Measurements from ENCODE around the gene TMED8. TPM values are rescaled to one million over a fixed set of nuclear protein-coding genes. Genes with fewer than 3 reads are reported as not detected.

The TMED8 gene
- total RNA-seq, 4 donors from 2014 or later = 5.3 to 11.2 (median 7.9) TPM

GRCh38 chr14:77299771-77300170 is 77.1 kb downstream of the TMED8 start:
- Histone ChIP-seq H3K27me3 (no peaks in the 10 kb centered on the region), H3K4me3 (no peak overlapping the region), H3K9me3 (no peaks in the 10 kb centered on the region), H3K36me3 (peaks cover 33% of the 10 kb centered on the region), H3K4me1 (peaks cover 27% of the 10 kb centered on the region), H3K27ac (no peak overlapping the region)
- TF ChIP-seq EP300 (IDR thresholded peaks at IDR 0.05) (no peak), POLR2AphosphoS5 (IDR thresholded peaks at IDR 0.05) (no peak), CTCF (IDR thresholded peaks at IDR 0.05) (no peak), POLR2A (IDR thresholded peaks at IDR 0.05) (no peak)
- DNase-seq (ENCODE audit: low spot score in 2 of 2) = no peak
- WGBS = 86% methylated on average over 4 of the region's 4 CpGs

GRCh38 chr14:77296906-77297305 is 80.0 kb downstream of the TMED8 start:
- no peak for TF ChIP-seq POLR2AphosphoS5 (IDR thresholded peaks at IDR 0.05)
- TF ChIP-seq POLR2A (IDR thresholded peaks at IDR 0.05) = no peak
- TF ChIP-seq EP300 (IDR thresholded peaks at IDR 0.05) = no peak
- TF ChIP-seq CTCF (IDR thresholded peaks at IDR 0.05) = no peak
- DNase-seq (ENCODE audit: low spot score in 2 of 2) = no peak
- WGBS = 92% methylated on average over 8 of the region's 8 CpGs
- H3K4me3 ChIP-seq = no peak overlapping the region
- H3K27ac ChIP-seq = no peak overlapping the region
- H3K36me3 ChIP-seq = peaks cover 42% of the 10 kb centered on the region
- no peaks in the 10 kb centered on the region for H3K9me3 ChIP-seq
- H3K27me3 ChIP-seq = no peaks in the 10 kb centered on the region
- H3K4me1 ChIP-seq = peaks cover 7% of the 10 kb centered on the region

DNA sequence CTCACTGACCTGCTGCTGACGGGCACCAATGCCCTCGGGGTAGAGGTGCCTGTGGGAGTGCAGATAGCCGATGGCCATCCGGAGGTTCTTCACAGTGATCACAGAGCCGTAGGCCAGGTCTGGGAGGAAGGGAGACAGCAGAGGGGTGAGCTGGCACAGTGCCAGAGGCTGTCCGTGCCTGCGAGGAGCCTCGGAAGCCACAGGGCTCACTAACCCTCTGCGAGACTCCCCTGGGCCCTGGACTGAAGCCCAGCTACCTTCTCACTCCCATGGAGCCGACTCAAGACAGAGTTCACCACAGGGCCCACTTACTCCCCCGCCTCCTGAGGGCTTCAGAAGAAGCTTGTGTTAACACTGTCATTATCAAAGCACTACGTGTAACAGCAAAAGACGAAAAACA is 80.7 kb downstream of the TMED8 start:
- Histone ChIP-seq H3K27me3 (no peaks in the 10 kb centered on the region), H3K36me3 (peaks cover 42% of the 10 kb centered on the region), H3K4me1 (peaks cover under 1% of the 10 kb centered on the region), H3K27ac (no peak overlapping the region), H3K9me3 (no peaks in the 10 kb centered on the region), H3K4me3 (no peak overlapping the region)
- TF ChIP-seq POLR2AphosphoS5 (IDR thresholded peaks at IDR 0.05) (no peak), POLR2A (IDR thresholded peaks at IDR 0.05) (no peak), CTCF (IDR thresholded peaks at IDR 0.05) (no peak), EP300 (IDR thresholded peaks at IDR 0.05) (no peak)
- DNase-seq (ENCODE audit: low spot score in 2 of 2) = no peak
- 76% methylated on average over 10 of the region's 13 CpGs for WGBS

- H3K27ac ChIP-seq = no peak overlapping the region
- TF ChIP-seq EP300 (IDR thresholded peaks at IDR 0.05) = no peak
- TF ChIP-seq POLR2A (IDR thresholded peaks at IDR 0.05) = no peak
- TF ChIP-seq CTCF (IDR thresholded peaks at IDR 0.05) = no peak
- no peak for TF ChIP-seq POLR2AphosphoS5 (IDR thresholded peaks at IDR 0.05)
- H3K4me1 ChIP-seq = no peaks in the 10 kb centered on the region
- no peak overlapping the region for H3K4me3 ChIP-seq
- DNase-seq (ENCODE audit: low spot score in 2 of 2) = no peak
- peaks cover 46% of the 10 kb centered on the region for H3K36me3 ChIP-seq
- 88% methylated on average over 4 of the region's 4 CpGs for WGBS
- H3K9me3 ChIP-seq = no peaks in the 10 kb centered on the region
- H3K27me3 ChIP-seq = no peaks in the 10 kb centered on the region
Measured at GRCh38 chr14:77290705-77291104, 86.2 kb downstream of the TMED8 start.

DNA sequence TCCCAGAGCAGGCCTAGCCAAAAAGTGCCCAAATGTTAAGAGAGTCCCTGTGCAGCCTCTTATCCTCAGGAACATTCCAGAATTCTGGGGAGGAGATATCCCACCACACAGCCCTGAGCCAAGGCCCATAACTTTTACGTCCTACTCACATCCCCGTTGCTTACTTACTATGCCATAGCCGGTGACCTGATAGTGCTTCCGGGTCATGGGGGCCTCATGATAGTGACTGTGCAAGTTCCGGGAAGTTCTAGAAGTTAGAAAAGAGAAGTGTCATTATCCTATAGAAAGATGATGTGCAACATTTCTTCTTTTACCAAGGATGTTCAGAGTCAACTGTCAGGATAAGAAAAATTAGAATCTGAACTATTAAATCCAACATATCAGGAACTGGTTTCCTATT is 90.3 kb downstream of the TMED8 start:
- TF ChIP-seq CTCF (IDR thresholded peaks at IDR 0.05) (no peak), POLR2A (IDR thresholded peaks at IDR 0.05) (no peak), EP300 (IDR thresholded peaks at IDR 0.05) (no peak), POLR2AphosphoS5 (IDR thresholded peaks at IDR 0.05) (no peak)
- H3K4me1 ChIP-seq = no peaks in the 10 kb centered on the region
- DNase-seq (ENCODE audit: low spot score in 2 of 2) = no peak
- H3K36me3 ChIP-seq = peaks cover 75% of the 10 kb centered on the region
- 97% methylated on average over 5 of the region's 5 CpGs for WGBS
- no peaks in the 10 kb centered on the region for H3K27me3 ChIP-seq
- H3K4me3 ChIP-seq = no peak overlapping the region
- H3K27ac ChIP-seq = no peak overlapping the region
- H3K9me3 ChIP-seq = no peaks in the 10 kb centered on the region

Other genes starting within 250 kb of the TMED8 start
- gene ZDHHC22, start 235.3 kb downstream of the TMED8 start, total RNA-seq = not detected
- gene TMEM63C, start 195.3 kb downstream of the TMED8 start, total RNA-seq = 10 to 100 TPM; 12.3 to 32.8 (median 19.9) TPM
- gene NGB, start 105.9 kb downstream of the TMED8 start, total RNA-seq = not detected
- 10 to 100 TPM; 16.3 to 72.0 (median 19.4) TPM for gene POMT2, start 56.2 kb downstream of the TMED8 start, total RNA-seq
- gene GSTZ1, start 56.1 kb downstream of the TMED8 start, total RNA-seq = 10 to 100 TPM; 26.1 to 41.1 (median 31.6) TPM
- gene SAMD15, start 285 bp upstream of the TMED8 start, total RNA-seq = under 1 TPM in 1 of 4 donors, not detected in 3; 0.93 TPM
- gene NOXRED1, start 46.4 kb upstream of the TMED8 start, total RNA-seq = under 1 TPM in 3 of 4 donors, not detected in 1; 0.38 to 0.47 (median 0.40) TPM
- 10 to 100 TPM; 11.7 to 21.6 (median 16.9) TPM for gene VIPAS39, start 80.5 kb upstream of the TMED8 start, total RNA-seq
- 100 to 1,000 TPM in 1 of 4 donors, 10 to 100 TPM in 3; 62.8 to 124 (median 97.0) TPM for gene AHSA1, start 81.0 kb upstream of the TMED8 start, total RNA-seq
- not detected for gene ISM2, start 121.7 kb upstream of the TMED8 start, total RNA-seq
- 10 to 100 TPM; 18.9 to 24.6 (median 22.8) TPM for gene SPTLC2, start 239.5 kb upstream of the TMED8 start, total RNA-seq

Data from suprapubic skin (tissue), 4 donors.